ENCODE results near the gene LSM12.

LSM12 gene

DNA sequence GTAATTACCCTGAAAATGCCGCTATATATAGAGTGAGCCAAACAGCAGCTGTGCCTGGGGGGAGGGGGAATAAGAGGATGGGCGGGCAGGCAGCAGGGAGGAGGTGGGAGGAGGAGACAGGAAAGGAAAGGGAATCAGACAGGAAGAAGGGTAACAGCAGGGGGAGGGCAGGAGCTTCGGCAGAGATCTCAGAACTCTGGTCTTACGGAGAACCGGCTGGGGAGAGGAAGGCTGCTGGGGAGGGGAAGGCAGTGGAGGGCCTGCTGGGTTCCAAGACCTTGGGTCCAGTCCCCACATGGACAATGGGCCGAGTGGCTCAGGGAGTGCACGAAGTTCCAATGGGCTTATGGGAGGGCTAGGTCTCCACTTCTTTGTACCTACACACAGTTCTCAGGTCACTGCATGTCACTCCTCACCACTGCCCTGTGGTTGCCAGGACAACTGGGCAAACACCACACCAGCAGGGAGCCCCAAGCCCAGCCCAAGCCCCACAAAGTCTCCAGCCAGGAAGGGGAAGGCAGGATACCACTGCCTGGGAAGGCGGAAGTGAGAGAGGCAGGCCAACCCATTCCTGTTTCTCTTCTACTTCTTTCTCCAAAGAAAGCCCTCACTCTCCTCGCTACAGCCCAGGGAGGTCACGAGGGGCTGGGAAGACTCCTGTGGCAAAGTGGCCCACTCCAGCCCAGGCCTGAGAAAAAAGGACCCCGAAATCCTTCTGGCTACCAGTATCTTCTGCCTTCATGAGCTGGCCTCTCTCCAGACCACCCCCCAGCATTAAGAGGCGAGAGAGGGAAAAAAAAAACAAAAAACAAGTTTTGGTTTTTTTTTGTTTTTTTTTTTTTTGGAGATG, 29.4 kb upstream of the LSM12 start:
- no peak for DNase-seq (ENCODE audit: low read depth)

DNA sequence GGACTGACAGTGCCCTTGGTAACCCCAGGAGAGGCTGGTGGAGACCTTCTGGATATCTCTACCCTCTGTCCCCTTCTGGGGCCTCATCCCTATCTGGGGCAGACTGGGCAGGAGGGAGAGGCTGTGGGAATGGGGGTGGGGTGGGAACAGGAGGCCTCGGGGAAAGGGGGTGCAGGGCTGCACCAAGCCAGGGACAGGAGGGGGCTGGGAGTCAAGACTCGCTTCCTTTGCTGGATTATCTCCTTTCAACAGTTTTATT, 28.8 kb upstream of the LSM12 start:
- no peak for DNase-seq (ENCODE audit: low read depth)

DNA sequence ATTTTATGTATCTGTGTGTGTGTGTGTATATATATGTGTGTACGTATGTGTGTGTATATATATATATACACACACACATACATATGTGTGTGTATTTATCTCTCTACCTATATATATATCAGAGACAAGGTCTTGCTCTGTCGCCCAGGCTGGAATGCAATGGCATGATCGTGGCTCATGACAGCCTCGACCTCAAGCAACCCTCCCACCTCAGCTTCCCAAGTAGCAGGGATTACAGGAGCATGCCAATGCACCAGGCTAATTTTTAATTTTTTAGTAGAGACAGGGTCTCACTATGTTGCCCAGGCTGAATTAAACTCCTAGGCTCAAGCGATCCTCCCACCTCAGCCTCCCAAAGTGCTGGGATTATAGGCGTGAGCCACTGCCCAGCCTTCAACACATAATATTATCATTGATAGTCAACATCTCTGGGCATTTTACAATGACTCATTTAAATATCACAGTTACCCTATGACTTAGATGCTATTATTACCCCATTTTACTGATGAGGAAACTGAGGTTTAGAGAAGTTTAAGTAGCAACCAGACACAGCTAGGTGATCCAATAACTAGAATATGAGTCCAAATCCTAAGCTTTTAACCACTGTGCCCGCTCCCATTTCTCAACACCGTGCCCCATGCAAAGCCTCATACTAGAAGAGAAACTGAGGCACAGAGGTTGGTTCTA, 28.4 kb upstream of the LSM12 start:
- no peak for DNase-seq (ENCODE audit: low read depth)

DNA sequence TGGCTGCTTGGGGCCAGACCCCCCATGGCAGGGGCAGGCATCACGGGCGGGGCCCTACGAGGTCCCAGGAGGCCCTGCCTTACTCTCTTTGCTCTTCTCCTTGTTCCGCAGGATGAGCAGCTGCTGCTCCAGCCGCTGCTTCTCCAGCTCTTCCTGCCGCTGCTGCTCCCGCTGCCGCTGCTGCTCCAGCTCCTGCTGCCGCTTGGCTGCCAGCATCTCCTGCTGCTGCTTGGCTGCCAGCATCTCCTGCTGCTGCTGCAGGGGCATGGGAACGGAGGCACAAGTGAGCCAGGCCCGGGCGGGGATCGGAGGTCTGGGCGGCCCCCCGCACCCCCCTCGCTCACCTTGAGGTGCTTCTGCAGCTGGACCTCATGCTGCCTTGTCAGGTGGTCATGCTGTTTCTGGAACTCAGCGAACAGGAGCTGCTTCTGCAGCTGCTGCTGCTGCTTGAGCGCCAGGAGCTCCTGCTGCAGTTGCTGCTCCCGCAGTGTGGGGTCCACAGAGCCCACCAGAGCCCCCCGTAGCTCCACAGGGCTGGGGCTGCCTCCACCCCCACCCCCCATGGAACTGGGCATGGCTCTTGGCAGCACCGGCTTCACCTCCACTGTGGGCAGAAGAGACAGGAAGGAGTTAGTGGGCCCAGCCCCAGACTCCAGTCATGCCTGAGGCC, 26.9 kb upstream of the LSM12 start:
- DNase-seq (ENCODE audit: low read depth): no peak

DNA sequence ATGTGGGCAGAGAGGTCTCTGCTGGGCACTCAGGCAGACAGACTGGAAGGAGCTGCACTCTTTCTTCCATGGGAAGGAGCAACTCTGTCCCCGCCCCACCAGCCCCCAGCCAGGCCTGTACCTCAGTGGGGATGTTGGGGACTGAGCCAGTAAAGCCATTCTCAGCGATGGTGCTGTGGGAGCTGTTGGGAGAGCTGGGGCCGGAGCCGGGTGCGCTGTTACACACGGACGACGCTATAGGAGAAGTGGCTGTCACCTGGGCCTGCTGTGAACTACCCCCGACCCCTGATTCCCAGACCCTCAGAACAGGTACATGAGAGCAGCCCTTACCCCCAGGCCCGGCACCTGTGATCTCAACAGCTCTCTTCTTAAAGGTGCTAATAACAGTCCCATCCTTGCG, 25.6 kb upstream of the LSM12 start:
- DNase-seq (ENCODE audit: low read depth): no peak

DNA sequence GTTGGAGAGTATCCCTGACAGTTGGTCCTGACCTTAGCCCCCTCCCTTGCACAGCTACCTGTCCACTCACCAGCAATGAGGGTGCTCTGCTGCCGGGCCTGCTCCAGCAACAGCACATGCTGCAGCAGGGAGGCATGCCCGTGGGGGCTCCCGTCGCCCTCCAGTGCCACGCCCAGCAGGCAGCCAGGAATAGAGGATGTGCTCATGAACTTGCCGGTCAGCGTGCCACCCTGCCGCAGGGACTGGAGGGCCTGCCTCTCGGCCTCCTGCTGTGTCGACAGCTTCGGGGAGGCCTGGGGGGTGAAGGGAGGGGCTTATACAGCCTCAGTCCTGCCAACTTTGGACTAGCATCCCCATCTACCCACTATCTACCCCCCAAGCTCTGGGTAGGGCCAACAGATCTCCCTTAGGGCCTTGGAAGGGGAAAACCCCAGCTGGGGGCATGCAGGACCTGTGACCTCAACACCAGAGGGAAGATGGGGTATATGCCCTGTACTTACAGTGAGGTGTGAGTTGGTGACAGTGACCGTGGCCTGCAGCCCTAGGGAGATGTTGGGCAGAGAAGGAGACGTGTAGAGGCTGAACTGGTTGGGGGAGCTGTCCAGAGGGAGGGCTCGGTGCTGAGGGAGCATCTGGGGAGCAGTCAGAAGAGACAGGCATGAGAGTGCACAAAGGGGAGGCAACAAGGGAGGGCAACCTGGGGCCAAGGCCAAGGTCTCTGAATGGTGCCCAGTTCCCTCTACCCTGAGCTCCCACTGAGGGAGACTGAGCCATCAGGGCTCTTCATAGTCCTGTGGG, 24.9 kb upstream of the LSM12 start:
- DNase-seq (ENCODE audit: low read depth): no peak

DNA sequence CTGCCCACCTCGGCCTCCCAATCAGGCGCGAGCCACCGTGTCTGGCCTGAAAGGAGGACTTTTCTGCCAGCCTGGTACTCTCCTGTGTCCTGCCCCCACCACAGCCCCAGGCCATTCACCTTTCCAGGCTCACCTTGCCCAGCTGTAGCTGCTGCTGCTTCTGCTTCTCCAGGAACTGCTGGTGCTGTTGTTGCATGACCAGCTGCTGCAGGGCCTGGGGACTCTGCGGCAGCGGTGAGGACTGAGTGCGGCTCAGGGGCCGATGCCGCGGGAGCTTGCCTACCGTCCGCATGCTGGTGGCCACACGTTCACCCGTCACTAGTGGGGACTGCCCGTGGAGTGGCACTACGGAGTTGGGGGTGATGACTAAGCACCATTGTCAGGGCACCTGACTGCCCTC, 21.8 kb upstream of the LSM12 start:
- DNase-seq (ENCODE audit: low read depth): no peak

DNA sequence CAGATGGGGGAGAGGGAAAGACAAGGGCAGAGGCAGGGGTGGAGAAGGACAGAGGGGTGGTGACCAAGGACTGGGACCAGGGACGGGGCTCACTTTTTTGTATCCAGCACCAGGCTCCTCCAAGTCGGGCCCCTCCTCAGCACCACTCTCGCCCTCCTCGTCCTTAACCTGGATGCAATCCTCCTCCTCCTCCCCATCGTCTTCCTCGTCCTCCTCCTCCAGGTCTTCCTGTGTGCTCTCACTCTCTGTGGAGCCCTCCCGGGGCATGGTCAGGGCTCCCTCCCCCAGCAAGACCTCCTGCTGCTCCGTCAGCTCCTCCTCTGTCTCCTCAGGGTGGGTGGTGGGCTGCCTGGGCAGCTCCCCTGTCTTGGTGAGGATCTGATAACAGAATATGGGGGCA, 20.8 kb upstream of the LSM12 start:
- DNase-seq (ENCODE audit: low read depth): no peak

DNA sequence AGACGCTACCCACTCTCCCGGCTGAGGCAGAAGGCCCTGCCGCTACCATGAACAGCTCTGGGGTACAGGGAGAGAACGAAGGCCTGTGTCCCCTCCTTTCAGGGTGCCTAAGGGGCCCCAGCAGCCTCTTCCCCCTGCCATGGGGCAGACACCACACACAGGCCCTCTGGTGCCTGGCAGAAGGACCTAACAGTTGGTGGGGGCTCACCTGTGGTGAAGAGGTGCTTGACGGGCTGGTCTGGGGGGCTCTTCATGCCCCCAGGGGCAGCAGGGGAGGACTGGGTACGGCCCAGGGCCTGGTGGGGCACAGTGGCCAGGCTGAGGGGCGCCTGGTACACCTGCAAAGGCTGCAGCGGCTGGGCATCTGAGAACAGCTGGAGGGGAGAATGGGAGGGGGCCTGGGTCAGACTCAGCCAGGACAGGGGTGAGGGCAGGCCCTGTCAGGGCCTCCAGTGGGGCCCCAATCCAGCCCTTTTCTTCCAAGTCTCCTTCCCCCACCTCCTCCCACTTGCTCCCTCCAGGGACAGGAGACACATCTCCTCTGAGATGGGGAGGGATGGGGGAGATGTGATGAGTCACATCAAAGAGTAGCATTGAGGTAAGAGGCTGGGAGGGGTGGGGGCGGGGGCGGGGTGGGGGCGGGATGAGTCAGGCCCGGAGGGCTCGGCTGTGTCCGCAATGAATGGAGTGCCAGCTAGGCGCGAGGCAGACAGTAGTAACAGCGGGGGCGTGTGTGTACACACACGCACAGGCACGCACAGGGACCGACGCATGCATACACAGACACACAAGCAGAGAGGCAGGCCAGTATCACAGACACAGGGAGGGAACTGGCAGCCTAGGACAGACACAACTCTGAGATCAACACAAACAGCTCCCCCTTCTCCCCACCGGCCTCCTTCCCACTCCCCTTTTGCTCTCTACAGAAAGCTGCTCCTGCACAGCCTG, 20.2 kb upstream of the LSM12 start:
- peak; percentile 18 for DNase-seq (ENCODE audit: low read depth)

DNA sequence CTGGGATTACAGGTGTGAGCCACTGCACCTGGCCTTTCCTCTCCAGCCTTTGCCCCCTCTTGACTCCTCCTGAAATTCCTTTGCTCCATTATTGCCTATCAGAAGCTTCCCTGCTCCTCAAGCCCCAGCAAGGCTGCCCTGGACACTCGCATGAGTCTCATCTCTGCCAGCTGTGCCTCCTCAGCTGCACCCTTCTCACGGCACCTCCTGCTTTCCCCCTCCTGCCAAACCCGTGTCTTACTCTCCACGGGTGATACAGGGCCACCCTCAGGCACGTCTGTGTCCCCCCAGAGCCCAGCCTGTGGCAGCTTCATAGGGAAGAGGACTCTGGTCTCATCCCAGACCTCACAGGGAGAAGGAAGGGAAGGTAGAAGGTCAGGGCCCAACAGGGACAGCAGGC, 19.4 kb upstream of the LSM12 start:
- DNase-seq (ENCODE audit: low read depth): no peak

DNA sequence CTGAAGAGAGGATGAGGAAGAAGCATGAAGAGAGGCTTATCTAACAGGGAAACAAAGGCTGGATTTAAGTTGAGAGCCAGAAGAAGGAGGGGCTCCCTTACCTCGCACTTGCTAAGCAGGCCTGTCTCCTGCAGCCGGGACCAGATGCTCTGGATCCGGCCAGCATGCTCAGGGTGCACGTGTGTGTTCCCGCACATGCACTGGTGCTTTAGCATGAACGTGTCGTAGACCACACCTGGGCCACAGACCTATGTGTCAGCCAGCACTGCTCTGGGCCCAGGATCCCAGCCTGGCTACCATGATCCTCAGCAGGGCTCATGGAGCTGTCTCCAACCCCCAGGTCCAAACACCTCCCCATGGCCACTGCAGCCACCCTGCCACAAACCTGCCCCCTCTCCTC, 18.4 kb upstream of the LSM12 start:
- no peak for DNase-seq (ENCODE audit: low read depth)

DNA sequence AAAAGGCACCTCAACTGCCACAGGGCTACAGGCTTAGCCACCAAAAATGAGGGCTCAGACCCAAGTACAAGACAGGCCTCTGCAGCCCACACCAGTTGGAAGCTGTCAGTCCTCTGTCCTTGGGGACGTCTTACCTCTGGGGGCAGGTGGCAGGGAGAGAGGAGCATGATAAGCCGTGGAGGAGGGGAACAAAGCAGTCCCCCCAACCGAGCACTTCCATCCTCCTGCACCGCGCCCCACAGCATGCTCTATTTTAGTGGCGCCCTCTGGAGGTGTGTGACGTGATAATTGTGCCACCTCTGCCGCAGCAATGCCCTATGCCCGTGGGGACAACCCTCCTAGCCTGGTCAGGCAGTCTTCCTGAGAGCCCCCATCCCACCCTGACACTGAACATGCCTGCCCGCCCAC, 17.7 kb upstream of the LSM12 start:
- no peak for DNase-seq (ENCODE audit: low read depth)

DNA sequence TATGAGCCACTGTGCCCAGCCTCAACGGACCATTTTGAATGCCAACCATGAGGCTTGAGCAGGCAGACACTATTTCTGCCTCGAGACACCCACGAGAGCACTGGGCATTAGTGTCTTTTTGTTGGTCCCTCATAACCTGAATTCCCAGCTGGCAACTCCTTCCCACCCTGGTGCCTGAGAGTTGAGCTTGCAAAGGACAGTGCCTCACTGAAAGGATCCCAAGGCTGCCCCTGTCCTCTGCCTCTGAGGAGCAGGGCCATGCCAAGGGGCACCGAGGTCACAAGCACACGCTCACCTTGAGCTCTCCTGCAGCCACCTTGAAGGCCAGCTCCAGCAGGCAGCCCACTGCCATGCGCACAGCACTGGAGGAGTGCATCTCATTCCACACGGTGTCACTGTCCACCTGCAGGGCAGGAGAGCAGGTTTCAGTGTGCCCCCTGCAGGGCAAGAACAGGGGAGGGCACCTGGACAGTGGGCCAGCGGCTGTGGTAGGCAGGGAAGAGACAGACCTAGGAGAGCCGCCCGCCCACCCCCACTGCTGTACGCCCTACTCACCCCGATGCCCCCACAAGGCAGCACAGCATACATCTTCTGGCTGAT, 16.9 kb upstream of the LSM12 start:
- DNase-seq (ENCODE audit: low read depth): no peak

DNA sequence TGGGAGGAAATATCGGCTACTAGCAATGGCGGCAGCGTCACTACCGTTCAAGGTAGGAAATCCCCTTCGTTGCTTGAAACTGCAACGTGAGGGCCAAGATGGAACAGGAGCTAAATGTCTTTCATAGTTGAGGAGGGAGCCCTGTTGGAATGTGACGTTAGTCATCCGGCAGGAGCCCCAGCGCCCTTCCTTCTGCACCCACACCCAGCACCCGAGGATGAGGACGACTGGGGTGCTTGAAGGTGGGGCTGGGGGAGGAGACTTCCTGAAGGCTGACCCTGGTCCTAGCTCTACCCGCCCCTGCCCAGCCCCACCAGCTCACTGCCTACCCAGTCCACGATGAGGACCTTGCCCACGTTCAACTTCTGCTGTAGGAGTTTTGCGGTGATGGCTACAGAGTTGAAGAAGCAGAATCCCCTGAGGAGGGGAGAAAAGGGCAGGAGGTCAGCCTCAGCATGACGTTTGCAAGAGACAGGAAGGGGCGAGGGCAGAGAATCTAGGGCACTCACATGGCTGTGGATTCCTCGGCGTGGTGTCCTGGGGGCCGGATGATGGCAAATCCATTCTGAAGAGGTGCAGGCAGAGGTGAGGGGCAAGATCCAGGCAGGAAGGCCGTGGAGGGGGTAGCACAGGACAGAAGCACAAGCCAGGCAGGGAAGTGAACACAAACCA, 15.9 kb upstream of the LSM12 start:
- no peak for DNase-seq (ENCODE audit: low read depth)

DNA sequence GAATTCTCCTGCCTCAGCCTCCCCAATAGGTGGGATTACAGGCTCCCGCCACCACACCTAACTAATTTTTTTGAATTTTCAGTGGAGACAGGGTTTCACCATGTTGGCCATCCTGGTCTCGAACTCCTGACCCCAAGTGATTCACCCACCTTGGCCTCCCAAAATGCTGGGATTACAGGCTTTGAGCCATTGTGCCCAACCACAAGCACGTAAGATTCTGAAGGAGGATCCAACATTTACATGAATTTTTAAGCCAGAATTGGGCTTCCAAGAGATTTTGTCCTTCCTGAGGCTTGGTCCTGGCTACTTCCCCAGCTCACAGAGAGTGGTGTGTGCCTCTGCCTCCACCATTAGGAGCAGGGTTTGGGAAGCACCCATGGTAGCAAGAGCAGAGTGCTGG, 15.2 kb upstream of the LSM12 start:
- DNase-seq (ENCODE audit: low read depth): no peak

DNA sequence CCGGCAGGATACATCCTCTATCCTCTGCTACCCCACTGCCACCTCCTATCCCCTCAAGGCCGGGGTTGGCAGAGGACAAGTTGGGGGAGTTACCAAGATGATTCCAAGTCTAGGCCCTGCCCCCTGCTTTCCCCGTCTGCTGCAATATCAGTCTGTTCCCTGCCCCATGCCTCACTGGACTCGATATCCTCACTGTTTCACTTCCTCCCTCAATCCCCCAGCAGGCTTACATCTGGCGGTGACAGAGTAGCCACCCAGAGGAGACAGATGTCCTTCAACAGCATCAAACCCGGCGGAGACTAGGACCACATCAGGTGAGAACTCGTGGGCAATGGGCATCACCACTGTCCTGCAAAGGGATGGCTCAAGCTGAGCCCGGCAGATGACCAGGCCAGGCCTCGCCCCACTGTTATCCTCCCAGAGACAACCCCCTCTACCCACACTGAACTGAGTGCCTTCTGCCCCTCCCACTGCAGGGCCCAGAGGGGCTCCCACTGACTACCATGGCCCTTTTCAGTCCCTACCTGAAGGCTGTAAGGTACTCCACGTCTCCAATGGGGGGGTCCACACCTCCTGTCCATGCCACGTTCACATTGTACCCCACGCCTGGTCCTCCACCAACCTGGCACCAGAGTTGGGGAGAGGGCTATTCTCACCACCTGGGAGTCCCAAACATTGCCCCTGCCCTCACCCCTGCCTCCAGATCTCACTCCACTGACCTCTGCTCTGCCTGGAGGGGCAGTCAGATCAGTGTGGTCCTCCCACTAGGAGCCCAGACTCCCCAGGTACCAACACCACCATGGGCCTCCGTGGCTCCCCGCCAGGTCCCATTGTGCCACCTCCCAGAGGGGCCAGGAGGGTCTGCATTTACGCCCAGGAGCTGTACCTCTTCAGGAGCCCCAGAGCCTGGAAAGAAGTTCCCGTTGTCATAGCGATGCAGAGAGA, 13.7 kb upstream of the LSM12 start:
- no peak for DNase-seq (ENCODE audit: low read depth)

DNA sequence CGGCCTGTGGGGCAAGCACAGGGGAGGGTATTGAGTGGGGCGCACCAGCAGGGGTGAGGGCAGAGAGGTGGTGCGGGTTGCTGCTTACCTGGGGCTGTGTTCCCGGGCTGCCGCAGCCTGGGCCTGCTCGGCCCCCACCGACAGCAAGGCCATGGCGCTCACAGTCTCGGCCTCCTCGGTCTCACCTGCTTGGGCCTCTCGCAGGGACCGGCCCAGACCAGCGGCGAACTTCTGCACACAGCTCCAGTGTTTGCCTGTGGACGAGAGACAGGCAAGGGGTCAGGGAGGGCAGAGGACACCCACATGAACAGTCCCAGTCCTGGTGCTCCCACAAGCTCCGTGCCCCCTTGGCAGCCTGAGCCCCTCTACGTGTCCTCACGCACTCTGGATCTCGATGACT, 11.9 kb upstream of the LSM12 start:
- DNase-seq (ENCODE audit: low read depth): no peak

DNA sequence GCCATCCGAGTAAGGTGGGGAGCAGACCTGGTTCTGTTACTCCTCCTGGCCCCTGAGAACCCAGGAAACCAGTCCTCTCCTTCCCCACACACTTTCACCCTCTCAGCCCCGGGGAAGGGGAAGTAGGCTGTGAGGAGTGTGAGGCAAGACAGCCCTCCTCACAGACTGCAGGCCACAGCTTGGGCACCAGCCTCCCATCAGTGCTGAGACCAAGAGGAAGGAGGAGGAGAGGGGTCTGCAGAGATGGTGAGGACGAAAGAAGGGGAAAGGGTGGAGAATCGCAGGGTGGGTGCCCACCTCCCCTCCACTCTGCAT, 11.1 kb upstream of the LSM12 start:
- no peak for DNase-seq (ENCODE audit: low read depth)

All from activated T-helper 1 cell treated with Interleukin-2 at 50 U/mL for 16 hours (primary cell).